ENCODE results near the gene ETDB.
"Not testable (repeated sequence)": the region's sequence is repeated elsewhere in the genome, so short reads cannot be mapped to it uniquely, and the experiment has no call there.

The ETDB gene

GRCh38 chrX:135112096-135112729 lies 8.1 kb downstream of the ETDB start:
- TF ChIP-seq CTCF (IDR thresholded peaks at IDR 0.05), result peak; percentile 51
- Mint-ChIP-seq H3K4me3 (no peak overlapping the region), H3K4me1 (no peaks in the 10 kb centered on the region), H3K27ac (no peak overlapping the region), H3K9me3 (peaks cover 41% of the 10 kb centered on the region), H3K27me3 (ENCODE audit: low read depth, poor library complexity) (peaks cover 12% of the 10 kb centered on the region), H3K36me3 (ENCODE audit: low read depth) (no peaks in the 10 kb centered on the region)
- DNase-seq, result peak; percentile 25

GRCh38 chrX:135109554-135109953 lies 10.8 kb downstream of the ETDB start:
- H3K27ac Mint-ChIP-seq, result no peak overlapping the region
- no peak overlapping the region for H3K4me3 Mint-ChIP-seq
- no peak for DNase-seq
- peaks cover 15% of the 10 kb centered on the region for H3K27me3 Mint-ChIP-seq (ENCODE audit: low read depth, poor library complexity)
- no peaks in the 10 kb centered on the region for H3K4me1 Mint-ChIP-seq
- H3K36me3 Mint-ChIP-seq (ENCODE audit: low read depth), result no peaks in the 10 kb centered on the region
- no peak for TF ChIP-seq CTCF (IDR thresholded peaks at IDR 0.05)
- peaks cover 57% of the 10 kb centered on the region for H3K9me3 Mint-ChIP-seq

GRCh38 chrX:135099493-135099783 lies 20.9 kb downstream of the ETDB start:
- no peak for TF ChIP-seq CTCF (IDR thresholded peaks at IDR 0.05)
- H3K27me3 Mint-ChIP-seq (ENCODE audit: low read depth, poor library complexity), result peaks cover 10% of the 10 kb centered on the region
- peaks cover 32% of the 10 kb centered on the region for H3K9me3 Mint-ChIP-seq
- H3K4me3 Mint-ChIP-seq, result no peak overlapping the region
- no peak for DNase-seq
- peaks cover 20% of the 10 kb centered on the region for H3K4me1 Mint-ChIP-seq
- H3K27ac Mint-ChIP-seq, result no peak overlapping the region
- no peaks in the 10 kb centered on the region for H3K36me3 Mint-ChIP-seq (ENCODE audit: low read depth)

- H3K4me3 Mint-ChIP-seq, result peak overlapping the region; percentile 88
- not testable (repeated sequence) for H3K27ac Mint-ChIP-seq; H3K36me3 Mint-ChIP-seq (ENCODE audit: low read depth); H3K27me3 Mint-ChIP-seq (ENCODE audit: low read depth, poor library complexity)
- H3K4me1 Mint-ChIP-seq, result peaks cover 22% of the 10 kb centered on the region
- peak; percentile 19 for DNase-seq
- peaks cover 37% of the 10 kb centered on the region for H3K9me3 Mint-ChIP-seq
Measured at GRCh38 chrX:135097196-135097744, 23.1 kb downstream of the ETDB start.

GRCh38 chrX:135095715-135096114 lies 24.6 kb downstream of the ETDB start:
- DNase-seq, result no peak
- peaks cover 45% of the 10 kb centered on the region for H3K9me3 Mint-ChIP-seq
- H3K36me3 Mint-ChIP-seq (ENCODE audit: low read depth), result no peaks in the 10 kb centered on the region

GRCh38 chrX:135094726-135095125 lies 25.6 kb downstream of the ETDB start:
- no peak for TF ChIP-seq CTCF (IDR thresholded peaks at IDR 0.05)
- DNase-seq, result no peak
- peak overlapping the region; percentile 44 for H3K4me3 Mint-ChIP-seq
- H3K36me3 Mint-ChIP-seq (ENCODE audit: low read depth), result no peaks in the 10 kb centered on the region
- peaks cover 8% of the 10 kb centered on the region for H3K27me3 Mint-ChIP-seq (ENCODE audit: low read depth, poor library complexity)
- peak overlapping the region; percentile 85 for H3K27ac Mint-ChIP-seq
- H3K9me3 Mint-ChIP-seq, result peaks cover 55% of the 10 kb centered on the region
- H3K4me1 Mint-ChIP-seq, result peaks cover 22% of the 10 kb centered on the region

More at GRCh38 chrX:135095715-135096114, 24.6 kb downstream of the ETDB start:
- Mint-ChIP-seq H3K4me3 (no peak overlapping the region), H3K27me3 (ENCODE audit: low read depth, poor library complexity) (peaks cover 9% of the 10 kb centered on the region), H3K27ac (no peak overlapping the region), H3K4me1 (peaks cover 22% of the 10 kb centered on the region)
- no peak for TF ChIP-seq CTCF (IDR thresholded peaks at IDR 0.05)

All from nephron progenitor cell (in vitro differentiated cells).